HEK293 (cell line): ENCODE results near the gene SLC25A25.
A peak's percentile ranks its signal among the peaks of the same experiment; 100 is the strongest.

Experiments used
- CTCF ChIA-PET: fragments of 350-600 bp; formaldehyde crosslinking; extraction: SDS; loops from one replicate; lab custom pipeline; 2021; ENCODE audit warnings: antibody characterized with exemption; lab: Yijun Ruan, JAX
- POLR2A ChIA-PET: fragments of 300-600 bp; formaldehyde crosslinking; extraction: SDS; loops from one replicate; lab custom pipeline; 2020; ENCODE audit warnings: antibody characterized with exemption, inconsistent platforms; lab: Yijun Ruan, JAX
- H3K27ac ChIP-seq: fragments of 200-500 bp; sonication (Bioruptor generic); 2 replicates; pipeline ENCODE4 v1.5.1; 2014; ENCODE audit warnings: low read depth, low read length, control low read depth, inconsistent platforms; ENCODE audit errors: extremely low read depth
- H3K36me3 ChIP-seq, 2 experiments: fragments of 200-500 bp in 1 of 2; sonication (Bioruptor generic) in 1 of 2; 1 replicate in 1 of 2; 2 replicates in 1 of 2; pipeline ENCODE4 v1.5.1; 2014 to 2017; ENCODE audit warnings: inconsistent platforms in 2 of 2, low read length in 2 of 2; ENCODE audit not compliant: control insufficient read depth in 2 of 2, insufficient read depth in 1 of 2
- H3K4me1 ChIP-seq: fragments of 200-500 bp; sonication (Bioruptor generic); 2 replicates; pipeline ENCODE4 v1.5.1; 2014; ENCODE audit warnings: mild to moderate bottlenecking, low read length, inconsistent platforms; ENCODE audit not compliant: control insufficient read depth, insufficient read depth
- H3K4me3 ChIP-seq: 2 replicates; pipeline ENCODE4 v1.5.1; 2011; ENCODE audit warnings: low read depth, mild to moderate bottlenecking, control low read depth, low read length, moderate library complexity
- H3K9me3 ChIP-seq: fragments of 200-500 bp; sonication (Bioruptor generic); 2 replicates; pipeline ENCODE4 v1.5.1; 2014; ENCODE audit warnings: low read depth, low read length, inconsistent platforms; ENCODE audit not compliant: control insufficient read depth, insufficient read depth
- BCL6B ChIP-seq: fragments of 450-650 bp; formaldehyde crosslinking; IDR thresholded peaks from 2 replicates; pipeline ENCODE4 v1.5.1; 2017; ENCODE audit warnings: missing biosample characterization, missing genetic modification characterization
- ZBTB7A ChIP-seq: fragments of 450-650 bp; formaldehyde crosslinking; IDR thresholded peaks from 2 replicates; pipeline ENCODE4 v1.5.1; 2016; ENCODE audit warnings: low read depth, missing biosample characterization, missing genetic modification characterization
- ZFP3 ChIP-seq: fragments of 450-650 bp; formaldehyde crosslinking; IDR thresholded peaks from 2 replicates; pipeline ENCODE4 v1.5.1; 2016; ENCODE audit warnings: low read depth, missing biosample characterization, missing genetic modification characterization
- ZNF19 ChIP-seq: fragments of 450-650 bp; formaldehyde crosslinking; IDR thresholded peaks from 2 replicates; pipeline ENCODE4; 2016; ENCODE audit warnings: missing biosample characterization, missing genetic modification characterization, low read depth
- ZNF23 ChIP-seq: fragments of 450-650 bp; formaldehyde crosslinking; IDR thresholded peaks from 2 replicates; pipeline ENCODE4 v1.5.1; 2016; ENCODE audit warnings: missing biosample characterization, missing genetic modification characterization, borderline replicate concordance
- ZNF24 ChIP-seq: fragments of 450-650 bp; formaldehyde crosslinking; IDR thresholded peaks from 2 replicates; pipeline ENCODE4 v1.5.1; 2016; ENCODE audit warnings: missing biosample characterization, missing genetic modification characterization
- ZNF416 ChIP-seq: fragments of 450-650 bp; formaldehyde crosslinking; IDR thresholded peaks from 2 replicates; pipeline ENCODE4 v1.5.1; 2016; ENCODE audit warnings: missing biosample characterization, missing genetic modification characterization
- ZNF571 ChIP-seq: fragments of 450-650 bp; formaldehyde crosslinking; IDR thresholded peaks from 2 replicates; pipeline ENCODE4 v1.5.0; 2017; ENCODE audit warnings: missing biosample characterization, missing genetic modification characterization
- ZNF585B ChIP-seq: fragments of 450-650 bp; formaldehyde crosslinking; IDR thresholded peaks from 2 replicates; pipeline ENCODE4 v1.5.1; 2016; ENCODE audit warnings: missing biosample characterization, missing genetic modification characterization
- ZNF600 ChIP-seq: fragments of 450-650 bp; formaldehyde crosslinking; IDR thresholded peaks from 2 replicates; pipeline ENCODE4 v1.5.1; 2016; ENCODE audit warnings: missing biosample characterization, missing genetic modification characterization
- ZNF639 ChIP-seq: fragments of 450-650 bp; formaldehyde crosslinking; IDR thresholded peaks from 2 replicates; pipeline ENCODE4 v1.5.1; 2016; ENCODE audit warnings: missing biosample characterization, missing genetic modification characterization
- ZNF701 ChIP-seq: fragments of 450-650 bp; formaldehyde crosslinking; IDR thresholded peaks from 2 replicates; pipeline ENCODE4 v1.5.1; 2016; ENCODE audit warnings: missing biosample characterization, missing genetic modification characterization
- ZNF785 ChIP-seq: fragments of 450-650 bp; formaldehyde crosslinking; IDR thresholded peaks from 2 replicates; pipeline ENCODE4 v1.5.1; 2016; ENCODE audit warnings: missing biosample characterization, missing genetic modification characterization

Gene SLC25A25

GRCh38 chr9:128059365-128059983 lies 8.6 kb upstream of the SLC25A25 start:
- Histone ChIP-seq H3K4me3 (no peak overlapping the region), H3K9me3 (no peaks in the 10 kb centered on the region), H3K4me1 (peaks cover 6% of the 10 kb centered on the region), H3K27ac (no peak overlapping the region), H3K36me3 (peaks cover 0 to 18% of the 10 kb centered on the region in 2 experiments; a peak in 1 of 3 replicates)
- no peak for TF ChIP-seq ZNF585B
- TF ChIP-seq ZNF600 = peak; percentile 59; the same call in 1 of the 2 replicates
- no peak for TF ChIP-seq BCL6B (tag by site-specific recombination)
- TF ChIP-seq ZNF785 (tag by site-specific recombination) = no peak
- ChIA-PET CTCF (interaction anchor here (0.6 to 1.2 kb wide), 4 partner anchors 9 to 26 kb away, joined by 3 to 4 read pairs (median 3); no protein-coding TSS in a partner anchor), POLR2A (no interaction called here)

GRCh38 chr9:128061275-128061960 lies 6.6 kb upstream of the SLC25A25 start:
- POLR2A ChIA-PET = no interaction called here
- no peaks in the 10 kb centered on the region for H3K9me3 ChIP-seq
- H3K27ac ChIP-seq = no peak overlapping the region
- H3K36me3 ChIP-seq = peaks cover 0 to 18% of the 10 kb centered on the region in 2 experiments; a peak in 1 of 3 replicates
- TF ChIP-seq ZFP3 (tag by site-specific recombination) (no peak), ZNF416 (no peak), ZNF24 (no peak), ZBTB7A (tag by site-specific recombination) (no peak), ZNF701 (tag by site-specific recombination) (no peak), ZNF639 (tag by site-specific recombination) (no peak), ZNF19 (tag by site-specific recombination) (no peak)
- CTCF ChIA-PET = interaction anchor here (0.7 to 0.9 kb wide), 2 partner anchors 326 to 378 kb away, joined by 3 read pairs; partner anchors contain the start of gene TOR2A
- H3K4me1 ChIP-seq = peaks cover 6% of the 10 kb centered on the region
- no peak overlapping the region for H3K4me3 ChIP-seq

- ChIA-PET POLR2A (no interaction called here), CTCF (interaction anchor here (0.6 to 0.9 kb wide), 2 partner anchors 111 to 327 kb away, joined by 3 to 4 read pairs; partner anchors contain the start of gene TOR2A)
- Histone ChIP-seq H3K4me1 (no peaks in the 10 kb centered on the region), H3K9me3 (no peaks in the 10 kb centered on the region), H3K27ac (no peak overlapping the region), H3K36me3 (peaks cover 0 to 18% of the 10 kb centered on the region in 2 experiments; a peak in 1 of 3 replicates), H3K4me3 (no peak overlapping the region)
- no peak for TF ChIP-seq ZNF571
These were observed 5.8 kb upstream of the SLC25A25 start for GRCh38 chr9:128062279-128062678.

GRCh38 chr9:128062846-128063831 lies 4.9 kb upstream of the SLC25A25 start:
- H3K4me1 ChIP-seq = no peaks in the 10 kb centered on the region
- ChIA-PET CTCF (interaction anchor here (0.5 to 0.6 kb wide), 2 partner anchors 12 to 112 kb away, joined by 3 to 4 read pairs; no protein-coding TSS in a partner anchor), POLR2A (no interaction called here)
- no peak overlapping the region for H3K4me3 ChIP-seq
- no peak for TF ChIP-seq ZNF23 (tag by site-specific recombination)
- H3K36me3 ChIP-seq = peaks cover 0 to 18% of the 10 kb centered on the region in 2 experiments; a peak in 1 of 3 replicates
- H3K9me3 ChIP-seq = no peaks in the 10 kb centered on the region
- H3K27ac ChIP-seq = no peak overlapping the region
